HepG2 (cell line): Measurements from ENCODE around the gene IGFALS.

Source experiments
- FOXJ3 ChIP-seq: sonication (generic); formaldehyde crosslinking; IDR thresholded peaks from 2 replicates; pipeline ENCODE4 v1.4.0; 2020; ENCODE audit warnings: missing genetic modification reagents, mild to moderate bottlenecking, borderline replicate concordance
- LRRFIP1 ChIP-seq: sonication (generic); formaldehyde crosslinking; conservative IDR thresholded peaks from 2 replicates; pipeline ENCODE4 v1.4.0; 2020; ENCODE audit warnings: missing genetic modification reagents

GRCh38 chr16:1743376-1744337 is 49.8 kb downstream of the IGFALS start:
- TF ChIP-seq FOXJ3 (CRISPR knock-in tag) (no peak), LRRFIP1 (CRISPR knock-in tag) (no peak)
